ENCODE data around the gene TRMT5. TPM values are rescaled to one million over a fixed set of nuclear protein-coding genes. Genes with fewer than 3 reads are reported as not detected.

TRMT5 gene
- total RNA-seq, 2 donors from 2014 or later, result 4.2 to 4.6 TPM

GRCh38 chr14:60972295-60972694 is 8.6 kb downstream of the TRMT5 start:
- Histone ChIP-seq H3K4me1 (no peaks in the 10 kb centered on the region), H3K36me3 (peaks cover 14% of the 10 kb centered on the region)

GRCh38 chr14:60971271-60971670 is 9.6 kb downstream of the TRMT5 start:
- H3K36me3 ChIP-seq, result peaks cover 10% of the 10 kb centered on the region
- no peaks in the 10 kb centered on the region for H3K27me3 ChIP-seq
- H3K9me3 ChIP-seq, result no peaks in the 10 kb centered on the region
- DNase-seq (ENCODE audit: low spot score), result no peak
- H3K27ac ChIP-seq, result no peak overlapping the region
- H3K4me1 ChIP-seq, result no peaks in the 10 kb centered on the region
- no peak for TF ChIP-seq CTCF (IDR thresholded peaks at IDR 0.05)
- no peak overlapping the region for H3K4me3 ChIP-seq

More at GRCh38 chr14:60972295-60972694, 8.6 kb downstream of the TRMT5 start:
- no peak overlapping the region for H3K4me3 ChIP-seq
- H3K27ac ChIP-seq, result no peak overlapping the region
- TF ChIP-seq CTCF (IDR thresholded peaks at IDR 0.05), result no peak
- DNase-seq (ENCODE audit: low spot score), result no peak
- no peaks in the 10 kb centered on the region for H3K9me3 ChIP-seq
- H3K27me3 ChIP-seq, result no peaks in the 10 kb centered on the region

GRCh38 chr14:60970146-60970545 is 10.7 kb downstream of the TRMT5 start:
- Histone ChIP-seq H3K4me1 (no peaks in the 10 kb centered on the region), H3K27ac (no peak overlapping the region)

GRCh38 chr14:60968671-60969070 is 12.2 kb downstream of the TRMT5 start:
- Histone ChIP-seq H3K27me3 (no peaks in the 10 kb centered on the region), H3K27ac (no peak overlapping the region), H3K36me3 (no peaks in the 10 kb centered on the region), H3K9me3 (no peaks in the 10 kb centered on the region), H3K4me1 (no peaks in the 10 kb centered on the region), H3K4me3 (no peak overlapping the region)
- TF ChIP-seq CTCF (IDR thresholded peaks at IDR 0.05), result no peak
- DNase-seq (ENCODE audit: low spot score), result no peak

More at GRCh38 chr14:60970146-60970545, 10.7 kb downstream of the TRMT5 start:
- Histone ChIP-seq H3K36me3 (peaks cover under 1% of the 10 kb centered on the region), H3K9me3 (no peaks in the 10 kb centered on the region), H3K27me3 (no peaks in the 10 kb centered on the region), H3K4me3 (no peak overlapping the region)
- DNase-seq (ENCODE audit: low spot score), result no peak
- no peak for TF ChIP-seq CTCF (IDR thresholded peaks at IDR 0.05)

- Histone ChIP-seq H3K9me3 (no peaks in the 10 kb centered on the region), H3K27me3 (no peaks in the 10 kb centered on the region), H3K36me3 (no peaks in the 10 kb centered on the region), H3K4me3 (no peak overlapping the region), H3K4me1 (no peaks in the 10 kb centered on the region), H3K27ac (no peak overlapping the region)
- DNase-seq (ENCODE audit: low spot score), result no peak
- no peak for TF ChIP-seq CTCF (IDR thresholded peaks at IDR 0.05)
These were observed 12.8 kb downstream of the TRMT5 start for GRCh38 chr14:60968099-60968498.

- Histone ChIP-seq H3K27me3 (no peaks in the 10 kb centered on the region), H3K4me3 (no peak overlapping the region), H3K4me1 (no peaks in the 10 kb centered on the region), H3K36me3 (no peaks in the 10 kb centered on the region), H3K9me3 (no peaks in the 10 kb centered on the region), H3K27ac (no peak overlapping the region)
- no peak for DNase-seq (ENCODE audit: low spot score)
- TF ChIP-seq CTCF (IDR thresholded peaks at IDR 0.05), result no peak
These were observed 15.5 kb downstream of the TRMT5 start for GRCh38 chr14:60965402-60965801.

Measured in right atrium auricular region (tissue), 2 donors.